ENCODE results near the gene FOXJ2. TPM values are rescaled to one million over a fixed set of nuclear protein-coding genes. Genes with fewer than 3 reads are reported as not detected.
"Not testable (repeated sequence)": the region's sequence is repeated elsewhere in the genome, so short reads cannot be mapped to it uniquely, and the experiment has no call there.

FOXJ2 gene
- total RNA-seq: 10 to 100 TPM; 19.9 to 22.1 TPM

DNA sequence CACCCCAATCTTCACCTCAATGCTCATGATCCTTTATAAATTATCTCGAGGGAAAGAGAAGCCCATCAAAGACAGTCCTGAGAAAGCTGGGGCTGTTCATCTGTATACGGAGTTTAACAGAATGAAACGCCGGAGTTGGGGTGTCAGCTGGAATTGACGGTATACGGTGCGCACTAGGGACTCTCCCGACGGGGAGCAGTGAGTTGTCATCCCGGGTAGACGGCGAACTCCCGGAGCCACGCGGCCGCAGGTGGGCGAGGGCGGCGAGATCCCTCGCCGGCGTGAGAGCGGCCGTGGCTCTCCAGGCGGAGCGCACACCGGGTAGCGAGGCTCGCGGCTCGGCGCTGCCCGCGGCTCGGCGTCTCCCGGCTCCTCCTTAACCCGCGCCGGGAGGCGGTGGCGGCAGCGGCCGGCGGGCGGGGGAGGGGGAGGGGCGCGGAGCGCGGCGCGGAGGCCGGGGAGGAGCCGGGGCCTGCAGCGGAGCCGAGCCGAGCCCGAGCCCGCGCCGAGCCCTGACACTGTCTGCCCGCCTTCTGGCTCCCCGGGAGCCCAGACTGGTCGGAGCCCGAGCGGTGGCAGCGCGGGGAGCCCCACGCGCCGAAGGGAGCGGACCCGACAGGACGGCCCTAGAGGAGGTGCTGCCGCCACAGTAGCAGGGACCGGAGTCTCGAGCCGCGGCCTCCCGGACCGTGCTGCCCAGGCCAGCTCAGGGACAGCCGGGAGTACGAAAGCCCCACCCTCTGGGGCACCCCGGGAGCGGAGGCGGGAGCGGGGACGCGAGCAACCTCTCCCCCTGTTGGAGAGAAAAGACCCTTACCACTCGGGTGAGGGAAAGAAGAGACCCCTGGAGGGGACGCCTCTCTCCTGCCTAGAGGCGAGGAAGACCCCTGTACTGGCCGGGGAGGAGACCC, at the start of gene FOXJ2:
Gene FOXJ2, plus strand, starts transcription at position 475 of the 911 bp plus-strand sequence. CDS start 7,117 bp downstream, outside the sequence.
- no peaks in the 10 kb centered on the region for H3K9me3 ChIP-seq

DNA sequence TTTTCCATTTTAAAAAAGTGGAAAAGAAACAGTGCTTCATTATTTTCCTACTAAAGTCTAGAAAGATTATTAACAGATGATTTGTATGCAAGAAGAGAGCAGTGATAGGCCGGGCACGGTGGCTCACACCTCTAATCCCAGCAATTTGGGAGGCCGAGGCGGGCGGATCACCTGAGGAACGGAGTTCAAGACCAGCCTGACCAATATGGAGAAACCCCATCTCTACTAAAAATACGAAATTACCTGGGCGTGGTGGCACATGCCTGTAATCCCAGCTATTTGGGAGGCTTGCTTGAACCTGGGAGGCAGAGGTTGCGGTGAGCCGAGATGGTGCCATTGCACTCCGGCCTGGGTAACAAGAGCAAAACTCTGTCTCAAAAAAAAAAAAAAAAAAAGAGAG, 49.5 kb upstream of the FOXJ2 start:
- H3K27ac ChIP-seq; H3K27me3 ChIP-seq; DNase-seq (ENCODE audit: low spot score); H3K9me3 ChIP-seq; H3K4me3 ChIP-seq; H3K36me3 ChIP-seq; H3K4me1 ChIP-seq: not testable (repeated sequence)

More for the DNA sequence above, at the start of gene FOXJ2:
- Histone ChIP-seq H3K4me3 (peak within 1 kb of the TSS; percentile 72 to 97), H3K4me1 (peaks cover 0 to 47% of the 10 kb centered on the region in 2 donors), H3K36me3 (no peaks in the 10 kb centered on the region), H3K27me3 (no peaks in the 10 kb centered on the region), H3K27ac (peak within 1 kb of the TSS; percentile 96 to 99)
- TF ChIP-seq, protein P1, sequence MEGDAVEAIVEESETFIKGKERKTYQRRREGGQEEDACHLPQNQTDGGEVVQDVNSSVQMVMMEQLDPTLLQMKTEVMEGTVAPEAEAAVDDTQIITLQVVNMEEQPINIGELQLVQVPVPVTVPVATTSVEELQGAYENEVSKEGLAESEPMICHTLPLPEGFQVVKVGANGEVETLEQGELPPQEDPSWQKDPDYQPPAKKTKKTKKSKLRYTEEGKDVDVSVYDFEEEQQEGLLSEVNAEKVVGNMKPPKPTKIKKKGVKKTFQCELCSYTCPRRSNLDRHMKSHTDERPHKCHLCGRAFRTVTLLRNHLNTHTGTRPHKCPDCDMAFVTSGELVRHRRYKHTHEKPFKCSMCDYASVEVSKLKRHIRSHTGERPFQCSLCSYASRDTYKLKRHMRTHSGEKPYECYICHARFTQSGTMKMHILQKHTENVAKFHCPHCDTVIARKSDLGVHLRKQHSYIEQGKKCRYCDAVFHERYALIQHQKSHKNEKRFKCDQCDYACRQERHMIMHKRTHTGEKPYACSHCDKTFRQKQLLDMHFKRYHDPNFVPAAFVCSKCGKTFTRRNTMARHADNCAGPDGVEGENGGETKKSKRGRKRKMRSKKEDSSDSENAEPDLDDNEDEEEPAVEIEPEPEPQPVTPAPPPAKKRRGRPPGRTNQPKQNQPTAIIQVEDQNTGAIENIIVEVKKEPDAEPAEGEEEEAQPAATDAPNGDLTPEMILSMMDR (IDR thresholded peaks at IDR 0.05): no peak
- no peak for DNase-seq (ENCODE audit: low spot score)

DNA sequence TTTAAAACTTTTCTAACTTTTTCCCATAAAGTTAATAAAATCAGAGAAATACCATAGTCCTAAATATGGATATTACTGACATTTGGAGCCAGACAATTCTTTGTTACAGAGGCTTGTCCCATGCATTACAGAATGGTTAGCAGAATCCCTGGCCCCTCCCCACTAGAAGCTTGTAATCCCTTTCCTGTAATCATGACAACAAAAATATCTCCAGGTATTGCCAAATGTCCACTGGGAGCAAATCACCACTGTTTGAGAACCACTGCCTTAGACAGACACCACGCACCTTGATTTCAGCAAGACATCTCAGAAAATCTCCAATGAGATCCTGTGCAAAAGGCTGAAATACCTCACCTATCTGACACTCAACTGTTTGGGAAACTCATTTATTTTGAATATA, 49.1 kb upstream of the FOXJ2 start:
- not testable (repeated sequence) for H3K27ac ChIP-seq; H3K4me3 ChIP-seq; H3K27me3 ChIP-seq; H3K36me3 ChIP-seq; H3K4me1 ChIP-seq; H3K9me3 ChIP-seq; DNase-seq (ENCODE audit: low spot score)

DNA sequence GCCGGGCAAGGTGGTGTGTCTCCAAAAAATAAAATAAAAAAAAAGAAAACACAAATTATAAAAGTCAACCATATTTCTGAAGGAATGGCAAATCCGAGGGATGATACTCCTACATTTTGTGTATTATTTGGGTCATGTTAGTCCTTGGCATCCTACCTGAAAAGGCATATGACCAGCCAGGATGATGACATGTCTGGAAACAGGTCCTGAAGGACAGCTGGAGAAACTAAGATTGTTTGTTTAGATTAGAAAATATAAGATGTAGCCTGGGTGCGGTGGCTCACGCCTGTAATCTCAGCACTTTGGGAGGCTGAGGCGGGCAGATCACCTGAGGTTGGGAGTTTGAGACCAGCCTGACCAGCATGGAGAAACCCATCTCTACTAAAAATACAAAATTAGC, 47.6 kb upstream of the FOXJ2 start:
- TF ChIP-seq, protein P1 (IDR thresholded peaks at IDR 0.05): no peak

DNA sequence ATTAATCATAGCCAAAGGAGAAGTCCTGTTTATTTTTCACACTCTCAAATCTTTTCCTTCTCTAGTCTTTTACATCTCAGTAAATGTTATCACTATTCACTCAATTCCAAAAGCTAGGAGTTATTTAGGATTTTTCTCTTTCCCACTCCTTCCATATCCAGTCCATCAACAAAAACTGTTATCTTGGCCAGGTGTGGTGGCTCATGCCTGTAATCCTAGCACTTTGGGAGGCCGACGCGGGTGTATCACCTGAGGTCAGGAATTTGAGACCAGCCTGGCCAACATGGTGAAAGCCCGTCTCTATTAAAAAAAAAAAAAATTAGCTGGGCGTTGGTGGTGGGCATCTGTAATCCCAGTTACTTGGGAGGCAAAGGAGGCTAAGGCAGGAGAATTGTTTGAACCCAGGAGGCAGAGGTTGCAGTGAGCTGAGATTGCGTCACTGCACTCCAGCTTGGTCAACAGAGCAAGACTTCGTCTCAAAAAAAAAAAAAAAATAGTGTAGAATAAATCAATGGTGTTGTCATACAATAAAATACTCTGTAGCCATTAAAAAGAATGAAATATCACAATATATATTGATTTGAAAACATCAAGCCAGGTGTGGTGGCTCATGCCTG, 46.6 kb upstream of the FOXJ2 start:
- Histone ChIP-seq H3K27me3 (no peaks in the 10 kb centered on the region), H3K27ac (no peak overlapping the region), H3K9me3 (no peaks in the 10 kb centered on the region), H3K4me3 (no peak overlapping the region), H3K4me1 (no peaks in the 10 kb centered on the region), H3K36me3 (no peaks in the 10 kb centered on the region)
- TF ChIP-seq, protein P1 (IDR thresholded peaks at IDR 0.05): no peak
- DNase-seq (ENCODE audit: low spot score): no peak

More for the DNA sequence above, 47.6 kb upstream of the FOXJ2 start:
- H3K36me3 ChIP-seq: no peaks in the 10 kb centered on the region
- no peak overlapping the region for H3K27ac ChIP-seq
- no peak for DNase-seq (ENCODE audit: low spot score)
- H3K9me3 ChIP-seq: no peaks in the 10 kb centered on the region
- H3K4me1 ChIP-seq: no peaks in the 10 kb centered on the region
- no peak overlapping the region for H3K4me3 ChIP-seq
- no peaks in the 10 kb centered on the region for H3K27me3 ChIP-seq

DNA sequence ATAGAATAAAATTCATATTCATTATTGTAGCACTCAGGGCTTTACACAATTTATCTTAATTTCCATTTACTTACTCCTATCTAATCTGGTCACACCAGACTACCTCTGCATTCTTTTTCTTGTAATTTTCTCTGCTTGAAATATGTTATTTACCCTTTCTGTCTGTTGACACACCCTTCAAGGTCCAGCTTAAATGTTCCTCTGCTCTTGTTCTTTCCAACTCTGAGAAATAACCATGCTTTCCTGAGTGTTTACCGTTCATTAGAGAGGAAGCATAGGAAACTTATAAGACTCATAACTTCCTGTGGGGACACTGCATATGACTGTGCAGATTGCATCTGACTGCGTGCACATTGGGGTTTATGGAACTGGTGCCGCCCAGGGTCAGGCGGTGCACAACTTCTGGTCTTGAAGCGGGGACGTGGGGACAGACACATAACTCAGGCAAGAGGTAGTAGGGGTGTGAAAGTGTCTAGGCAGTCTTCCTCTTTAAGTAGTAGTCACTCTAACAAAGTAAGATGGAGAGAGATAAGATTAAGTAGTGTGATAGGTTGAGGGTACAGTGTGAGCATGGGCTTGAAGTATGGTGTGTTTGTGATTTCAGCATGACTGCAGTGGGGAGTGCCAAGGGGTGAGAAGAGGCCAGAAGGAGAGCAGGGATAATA, 42.6 kb upstream of the FOXJ2 start:
- no peak for DNase-seq (ENCODE audit: low spot score)
- no peak overlapping the region for H3K27ac ChIP-seq
- H3K4me3 ChIP-seq: no peak overlapping the region
- no peaks in the 10 kb centered on the region for H3K4me1 ChIP-seq
- H3K27me3 ChIP-seq: no peaks in the 10 kb centered on the region
- no peaks in the 10 kb centered on the region for H3K36me3 ChIP-seq
- no peaks in the 10 kb centered on the region for H3K9me3 ChIP-seq
- TF ChIP-seq, protein P1 (IDR thresholded peaks at IDR 0.05): no peak
